Measurements from ENCODE around the gene UNCX. TPM values are rescaled to one million over a fixed set of nuclear protein-coding genes. Genes with fewer than 3 reads are reported as not detected.

Gene UNCX
- total RNA-seq, 2 donors from 2014 or later = not detected

GRCh38 chr7:1236831-1237701 lies 4.4 kb downstream of the UNCX start:
- Histone ChIP-seq H3K27me3 (replicated peaks; ENCODE audit: insufficient read depth) (peaks cover 78% of the 10 kb centered on the region), H3K9me3 (no peaks in the 10 kb centered on the region), H3K36me3 (no peaks in the 10 kb centered on the region), H3K27ac (no peak overlapping the region), H3K4me3 (no peak overlapping the region), H3K4me1 (replicated peaks) (no peaks in the 10 kb centered on the region)
- intact Hi-C loops (cut with DNase I) = no loop called here
- TF ChIP-seq POLR2A (IDR thresholded peaks at IDR 0.05) (no peak), CTCF (IDR thresholded peaks at IDR 0.05) (no peak), POLR2AphosphoS5 (IDR thresholded peaks at IDR 0.05) (no peak)
- WGBS = 5% methylated on average over 76 of the region's 83 CpGs
- DNase-seq (ENCODE audit: low spot score) = no peak

DNA sequence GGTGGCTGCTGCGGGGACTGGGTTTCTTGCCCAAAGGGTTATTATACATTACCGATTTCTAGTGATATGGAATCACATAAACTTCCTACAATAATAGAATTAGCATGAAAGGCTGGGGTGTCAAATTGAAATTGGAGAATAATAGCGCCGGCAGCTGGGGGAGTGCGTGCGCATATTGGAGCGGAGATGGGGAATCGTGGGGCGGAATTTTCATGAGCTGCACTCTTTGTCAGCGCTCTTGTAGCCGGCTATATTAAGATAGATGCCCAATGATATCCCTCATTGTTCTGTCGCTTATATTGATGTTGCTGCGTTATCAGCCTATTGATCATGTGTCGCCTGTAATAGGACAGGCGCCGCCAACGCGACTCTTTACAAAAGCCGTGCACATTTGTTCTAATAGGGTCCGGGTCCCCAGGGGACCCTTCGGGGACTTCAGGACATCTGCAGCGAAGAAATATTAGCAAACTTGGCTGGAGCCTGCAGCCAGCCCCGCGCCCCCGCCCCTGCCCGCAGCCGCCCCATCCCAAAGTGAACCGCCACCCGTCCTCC lies 5.1 kb downstream of the UNCX start:
- no peak for TF ChIP-seq POLR2AphosphoS5 (IDR thresholded peaks at IDR 0.05)
- no peak for TF ChIP-seq CTCF (IDR thresholded peaks at IDR 0.05)
- no peak for TF ChIP-seq POLR2A (IDR thresholded peaks at IDR 0.05)
- WGBS = 7% methylated on average over 29 of the region's 29 CpGs
- no peak for DNase-seq (ENCODE audit: low spot score)
- intact Hi-C loops (cut with DNase I) = no loop called here
- no peak overlapping the region for H3K27ac ChIP-seq
- H3K36me3 ChIP-seq = no peaks in the 10 kb centered on the region
- H3K9me3 ChIP-seq = no peaks in the 10 kb centered on the region
- H3K4me1 ChIP-seq (replicated peaks) = no peaks in the 10 kb centered on the region
- peaks cover 85% of the 10 kb centered on the region for H3K27me3 ChIP-seq (replicated peaks; ENCODE audit: insufficient read depth)
- H3K4me3 ChIP-seq = no peak overlapping the region

DNA sequence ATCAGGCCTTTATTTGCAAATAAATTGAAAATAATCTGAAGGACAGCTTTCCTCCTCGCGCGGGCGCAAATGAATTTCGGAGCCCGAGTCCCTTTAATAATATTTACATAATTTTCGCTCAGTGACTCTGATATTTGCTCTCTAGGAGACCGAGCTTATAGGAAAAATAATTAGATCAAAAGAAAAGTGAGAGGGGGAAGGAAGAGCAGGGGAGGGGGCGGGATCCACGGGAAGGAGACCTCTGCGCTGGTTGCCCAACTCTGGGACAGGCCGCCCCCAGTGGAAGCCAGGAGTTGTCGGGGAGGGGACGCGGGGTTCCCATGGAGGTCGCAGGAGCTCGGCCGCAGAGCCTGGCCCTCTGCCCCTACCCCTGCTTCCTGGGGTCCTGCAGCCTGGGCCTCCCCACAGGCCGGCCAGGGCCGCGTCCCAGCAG lies 5.8 kb downstream of the UNCX start:
- TF ChIP-seq POLR2AphosphoS5 (IDR thresholded peaks at IDR 0.05) (no peak), CTCF (IDR thresholded peaks at IDR 0.05) (no peak), POLR2A (IDR thresholded peaks at IDR 0.05) (no peak)
- Histone ChIP-seq H3K9me3 (no peaks in the 10 kb centered on the region), H3K4me1 (replicated peaks) (no peaks in the 10 kb centered on the region), H3K27me3 (replicated peaks; ENCODE audit: insufficient read depth) (peaks cover 83% of the 10 kb centered on the region), H3K27ac (no peak overlapping the region), H3K4me3 (no peak overlapping the region), H3K36me3 (no peaks in the 10 kb centered on the region)
- intact Hi-C loops (cut with DNase I) = no loop called here
- no peak for DNase-seq (ENCODE audit: low spot score)
- 11% methylated on average over 21 of the region's 21 CpGs for WGBS

DNA sequence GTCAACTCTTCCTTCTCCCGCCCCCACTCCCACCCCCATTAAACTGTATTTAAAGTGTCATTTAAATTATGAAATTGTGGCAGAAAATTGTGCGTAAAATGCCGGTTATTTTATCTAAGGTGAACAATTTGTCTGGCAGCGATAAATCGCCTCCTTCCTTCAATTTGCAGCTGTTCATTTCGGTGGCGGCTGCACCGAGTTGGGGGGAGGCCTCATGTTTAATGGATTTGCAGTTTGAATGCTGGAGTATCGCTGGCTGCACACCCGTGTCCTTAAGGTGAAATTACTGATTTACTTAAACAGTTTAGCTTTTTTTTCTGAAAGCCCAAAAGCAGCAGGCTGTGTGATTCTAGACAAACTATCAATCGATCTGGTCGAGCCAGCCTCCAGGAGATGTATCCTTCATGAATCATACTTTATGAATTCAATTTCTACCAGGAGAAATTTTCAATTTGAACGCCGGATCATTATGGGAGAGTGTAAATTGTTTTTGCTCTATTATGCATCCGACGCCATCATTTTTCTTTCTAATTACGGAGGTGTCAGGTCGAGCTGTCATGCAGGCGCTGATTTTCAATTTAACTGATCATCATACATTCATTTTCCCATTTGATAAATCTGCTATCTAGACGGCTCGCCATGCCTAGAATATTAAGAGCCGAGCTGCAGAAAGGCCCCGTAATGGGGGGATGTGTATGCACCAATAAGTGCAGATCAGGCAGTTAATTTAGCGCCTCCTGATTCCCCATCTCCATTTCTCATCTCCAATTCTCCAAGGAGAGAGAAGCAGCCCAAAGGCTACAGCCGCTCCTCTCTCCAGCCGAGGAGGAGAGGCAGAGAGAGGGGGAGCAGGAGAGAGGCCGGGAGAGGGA lies 6.5 kb downstream of the UNCX start:
- intact Hi-C loops (cut with DNase I) = no loop called here
- H3K36me3 ChIP-seq = no peaks in the 10 kb centered on the region
- 11% methylated on average over 27 of the region's 27 CpGs for WGBS
- TF ChIP-seq CTCF (IDR thresholded peaks at IDR 0.05) = no peak
- no peak for TF ChIP-seq POLR2A (IDR thresholded peaks at IDR 0.05)
- no peak for TF ChIP-seq POLR2AphosphoS5 (IDR thresholded peaks at IDR 0.05)
- no peaks in the 10 kb centered on the region for H3K4me1 ChIP-seq (replicated peaks)
- peaks cover 84% of the 10 kb centered on the region for H3K27me3 ChIP-seq (replicated peaks; ENCODE audit: insufficient read depth)
- no peak overlapping the region for H3K27ac ChIP-seq
- no peaks in the 10 kb centered on the region for H3K9me3 ChIP-seq
- H3K4me3 ChIP-seq = no peak overlapping the region
- DNase-seq (ENCODE audit: low spot score) = no peak
